ENCODE results near the gene ZNF217.

GRCh38 chr20:53524589-53525312 is 68.9 kb downstream of the ZNF217 start:
- no peak for TF ChIP-seq POLR2AphosphoS5 (IDR thresholded peaks at IDR 0.05; ENCODE audit: borderline replicate concordance, low read depth, low read length)
- TF ChIP-seq EZH2 (IDR thresholded peaks at IDR 0.05), result no peak

Data from SK-N-MC (cell line).